Keratinocyte (primary cell): ENCODE measurements around the gene EHHADH.
"Not testable (repeated sequence)": the region's sequence is repeated elsewhere in the genome, so short reads cannot be mapped to it uniquely, and the experiment has no call there.

Experiments used
- CTCF ChIP-seq, 3 experiments: IDR thresholded peaks in 1 of 3; conservative IDR thresholded peaks in 1 of 3; optimal IDR thresholded peaks in 1 of 3; 2 replicates in 2 of 3; 3 replicates in 1 of 3; pipeline versions ENCODE3 to v1.5.1; 2011; ENCODE audit warnings: low read length in 3 of 3, mild to moderate bottlenecking in 3 of 3, moderate library complexity in 2 of 3, control low read depth in 1 of 3, inconsistent platforms in 1 of 3; ENCODE audit not compliant: insufficient read depth in 2 of 3; ENCODE audit errors: extremely low read depth in 1 of 3
- EZH2 ChIP-seq: IDR thresholded peaks from one replicate; pipeline ENCODE4 v1.6.1; 2012; ENCODE audit warnings: inconsistent platforms, mild to moderate bottlenecking, low read length, moderate library complexity

- TF ChIP-seq EZH2; CTCF (optimal IDR thresholded peaks at IDR 0.05 in 1 of 3, IDR thresholded peaks at IDR 0.05 in 1 of 3, conservative IDR thresholded peaks at IDR 0.05 in 1 of 3; ENCODE audit: extremely low read depth in 1 of 3, insufficient read depth in 2 of 3, low read length in 3 of 3): not testable (repeated sequence)
Measured at GRCh38 chr3:185226526-185226925, 27.3 kb downstream of the EHHADH start.
